ENCODE results near the gene NFS1. TPM values are rescaled to one million over a fixed set of nuclear protein-coding genes. Genes with fewer than 3 reads are reported as not detected.

Gene NFS1
- total and polyA plus RNA-seq, 2 of the 4 experiments (the other 2 are of a cell fraction) = 16.5 to 35.6 TPM

DNA sequence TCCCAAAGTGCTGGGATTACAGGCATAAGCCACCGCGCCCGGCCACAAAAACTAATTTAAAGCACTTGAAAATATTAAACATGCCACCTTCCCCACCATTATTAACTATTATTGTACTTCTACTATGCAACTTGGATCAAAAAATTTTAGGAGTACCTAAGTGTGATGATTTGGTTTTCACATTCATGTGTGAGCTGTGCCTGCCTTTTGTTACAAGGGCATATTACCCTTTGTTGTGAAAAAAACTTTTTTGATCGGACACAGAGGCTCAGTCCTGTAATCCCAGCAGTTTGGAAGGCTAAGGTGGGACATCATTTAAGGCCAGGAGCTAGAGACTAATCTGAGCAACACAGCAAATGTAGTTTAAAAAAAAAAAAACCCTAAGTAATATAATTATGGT lies 17.2 kb upstream of the NFS1 start:
- Histone ChIP-seq H4K5ac (ENCODE audit: low read depth, low read length) (no peak overlapping the region), H3K27me3 (ENCODE audit: control insufficient read depth, insufficient read depth, low read length) (no peaks in the 10 kb centered on the region), H3K27ac (ENCODE audit: insufficient read depth, low read length) (no peak overlapping the region), H2BK20ac (ENCODE audit: low read depth, low read length) (no peak overlapping the region), H3K4me2 (ENCODE audit: low read depth, low read length) (no peak overlapping the region), H2AK5ac (ENCODE audit: low read depth, low read length) (no peak overlapping the region), H3K18ac (ENCODE audit: low read depth, low read length) (no peak overlapping the region), H3K9me1 (ENCODE audit: insufficient read depth, low read length) (peaks cover 11% of the 10 kb centered on the region), H3K79me1 (ENCODE audit: low read depth in 1 of 2, low read length in 2 of 2) (peaks cover 34 to 81% of the 10 kb centered on the region in 2 experiments), H2AK9ac (replicated peaks; ENCODE audit: low read depth, low read length, poor library complexity) (no peak overlapping the region), H4K91ac (ENCODE audit: insufficient read depth, low read depth, low read length) (no peak overlapping the region), H3K56ac (ENCODE audit: extremely low read depth, insufficient read depth, low read length) (no peak overlapping the region), H2BK5ac (ENCODE audit: low read depth, low read length, poor library complexity, severe bottlenecking) (no peak overlapping the region), H3K14ac (replicated peaks; ENCODE audit: low read depth, low read length) (no peak overlapping the region), H3K9me3 (ENCODE audit: control insufficient read depth, insufficient read depth, low read length) (no peaks in the 10 kb centered on the region), H4K20me1 (ENCODE audit: insufficient read depth, low read length) (peaks cover 92% of the 10 kb centered on the region), H3K4me1 (ENCODE audit: control insufficient read depth, insufficient read depth, low read length) (no peaks in the 10 kb centered on the region), H3K9ac (ENCODE audit: low read depth, low read length) (no peak overlapping the region), H3K4me3 (ENCODE audit: insufficient read depth, low read depth, low read length) (no peak overlapping the region), H3K4ac (ENCODE audit: low read depth, low read length) (no peak overlapping the region), H3K23ac (ENCODE audit: low read depth, low read length) (no peak overlapping the region), H2BK15ac (ENCODE audit: low read depth, low read length) (no peak overlapping the region), H2BK120ac (ENCODE audit: low read depth, low read length) (no peak overlapping the region), H2AFZ (replicated peaks; ENCODE audit: low read length, poor library complexity) (no peak overlapping the region), H3K36me3 (ENCODE audit: control insufficient read depth, insufficient read depth, low read length) (peaks cover 84% of the 10 kb centered on the region), H4K8ac (ENCODE audit: low read depth in 2 of 2, low read length in 2 of 2) (no peak overlapping the region)
- in situ Hi-C loops (cut with MboI; ENCODE audit: low sequenced_read_pairs) = no loop called here
- no CpG with 5 or more reads among the region's 4 CpGs for WGBS, 2 experiments (ENCODE audit: extremely low coverage in 2 of 2, insufficient read length in 1 of 2)
- no peak for ATAC-seq (ENCODE audit: low read depth)
- POLR2A ChIA-PET (ENCODE audit: unreplicated experiment) = no interaction called here
- intact Hi-C loops (cut with micrococcal nuclease) = no loop called here
- dilution Hi-C loops (cut with HindIII; ENCODE audit: low sequenced_read_pairs, unreplicated experiment) = no loop called here
- no peak for DNase-seq
- TF ChIP-seq MXI1 (IDR thresholded peaks at IDR 0.05; ENCODE audit: borderline replicate concordance, low read depth, low read length) (no peak), CEBPB (IDR thresholded peaks at IDR 0.05; ENCODE audit: low read depth, low read length) (no peak), MAZ (IDR thresholded peaks at IDR 0.05; ENCODE audit: borderline replicate concordance, low read depth, low read length) (no peak), BHLHE40 (IDR thresholded peaks at IDR 0.05; ENCODE audit: low read depth, low read length) (no peak), CHD1 (IDR thresholded peaks at IDR 0.05; ENCODE audit: low read depth, low read length) (no peak), POLR2A (IDR thresholded peaks at IDR 0.05; ENCODE audit: low read depth, low read length) (no peak), SMC3 (IDR thresholded peaks at IDR 0.05; ENCODE audit: low read depth, low read length) (no peak), RAD21 (IDR thresholded peaks at IDR 0.05; ENCODE audit: low read length) (no peak), FOS (IDR thresholded peaks at IDR 0.05; ENCODE audit: low read depth, low read length) (no peak), MAFK (IDR thresholded peaks at IDR 0.05; ENCODE audit: low read depth, low read length) (no peak)
- TF ChIP-seq, protein P1, sequence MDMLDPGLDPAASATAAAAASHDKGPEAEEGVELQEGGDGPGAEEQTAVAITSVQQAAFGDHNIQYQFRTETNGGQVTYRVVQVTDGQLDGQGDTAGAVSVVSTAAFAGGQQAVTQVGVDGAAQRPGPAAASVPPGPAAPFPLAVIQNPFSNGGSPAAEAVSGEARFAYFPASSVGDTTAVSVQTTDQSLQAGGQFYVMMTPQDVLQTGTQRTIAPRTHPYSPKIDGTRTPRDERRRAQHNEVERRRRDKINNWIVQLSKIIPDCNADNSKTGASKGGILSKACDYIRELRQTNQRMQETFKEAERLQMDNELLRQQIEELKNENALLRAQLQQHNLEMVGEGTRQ (IDR thresholded peaks at IDR 0.05; ENCODE audit: low read depth, low read length) = no peak
- TF ChIP-seq, protein P2, sequence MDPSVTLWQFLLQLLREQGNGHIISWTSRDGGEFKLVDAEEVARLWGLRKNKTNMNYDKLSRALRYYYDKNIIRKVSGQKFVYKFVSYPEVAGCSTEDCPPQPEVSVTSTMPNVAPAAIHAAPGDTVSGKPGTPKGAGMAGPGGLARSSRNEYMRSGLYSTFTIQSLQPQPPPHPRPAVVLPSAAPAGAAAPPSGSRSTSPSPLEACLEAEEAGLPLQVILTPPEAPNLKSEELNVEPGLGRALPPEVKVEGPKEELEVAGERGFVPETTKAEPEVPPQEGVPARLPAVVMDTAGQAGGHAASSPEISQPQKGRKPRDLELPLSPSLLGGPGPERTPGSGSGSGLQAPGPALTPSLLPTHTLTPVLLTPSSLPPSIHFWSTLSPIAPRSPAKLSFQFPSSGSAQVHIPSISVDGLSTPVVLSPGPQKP (IDR thresholded peaks at IDR 0.05; ENCODE audit: borderline replicate concordance, low read depth, low read length) = no peak
- no TSS peak for BruUV-seq (replicated peaks)
- CTCF ChIA-PET = no interaction called here
